Suprapubic skin (tissue), 3 donors: Measurements from ENCODE around the gene SFT2D1.

Experiments used
- POLR2AphosphoS5 ChIP-seq, 3 donors: sonication (generic); formaldehyde crosslinking; IDR thresholded peaks; one replicate each; pipeline ENCODE4 v1.6.1; 2017; ENCODE audit warnings: antibody characterized with exemption in 3 of 3
- TF ChIP-seq, protein P1 (sequence below), 2 donors: fragments of 200-600 bp in 1 of 2; fragments of 450-650 bp in 1 of 2; sonication (generic) in 1 of 2; IDR thresholded peaks; one replicate each; pipeline ENCODE4 v1.5.1; 2016 to 2019; ENCODE audit warnings: antibody characterized with exemption in 2 of 2, mild to moderate bottlenecking in 1 of 2, moderate library complexity in 1 of 2

GRCh38 chr6:166379800-166380199 is 37.5 kb upstream of the SFT2D1 start:
- TF ChIP-seq, protein P1, sequence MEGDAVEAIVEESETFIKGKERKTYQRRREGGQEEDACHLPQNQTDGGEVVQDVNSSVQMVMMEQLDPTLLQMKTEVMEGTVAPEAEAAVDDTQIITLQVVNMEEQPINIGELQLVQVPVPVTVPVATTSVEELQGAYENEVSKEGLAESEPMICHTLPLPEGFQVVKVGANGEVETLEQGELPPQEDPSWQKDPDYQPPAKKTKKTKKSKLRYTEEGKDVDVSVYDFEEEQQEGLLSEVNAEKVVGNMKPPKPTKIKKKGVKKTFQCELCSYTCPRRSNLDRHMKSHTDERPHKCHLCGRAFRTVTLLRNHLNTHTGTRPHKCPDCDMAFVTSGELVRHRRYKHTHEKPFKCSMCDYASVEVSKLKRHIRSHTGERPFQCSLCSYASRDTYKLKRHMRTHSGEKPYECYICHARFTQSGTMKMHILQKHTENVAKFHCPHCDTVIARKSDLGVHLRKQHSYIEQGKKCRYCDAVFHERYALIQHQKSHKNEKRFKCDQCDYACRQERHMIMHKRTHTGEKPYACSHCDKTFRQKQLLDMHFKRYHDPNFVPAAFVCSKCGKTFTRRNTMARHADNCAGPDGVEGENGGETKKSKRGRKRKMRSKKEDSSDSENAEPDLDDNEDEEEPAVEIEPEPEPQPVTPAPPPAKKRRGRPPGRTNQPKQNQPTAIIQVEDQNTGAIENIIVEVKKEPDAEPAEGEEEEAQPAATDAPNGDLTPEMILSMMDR (IDR thresholded peaks at IDR 0.05): no peak
- no peak for TF ChIP-seq POLR2AphosphoS5 (IDR thresholded peaks at IDR 0.05)
